Gastrocnemius medialis (tissue), 4 donors: ENCODE results near the gene SPEN.

ENCODE experiments used
- POLR2A ChIP-seq, 2 donors: fragments of 450-650 bp; IDR thresholded peaks; one replicate each; pipeline ENCODE4 v1.6.1; 2017; ENCODE audit warnings: antibody characterized with exemption in 2 of 2, mild to moderate bottlenecking in 2 of 2, moderate library complexity in 2 of 2
- TF ChIP-seq, protein P1 (sequence below), 5 experiments: fragments of 450-650 bp in 3 of 5; fragments of 200-600 bp in 2 of 5; sonication (generic) in 2 of 5; IDR thresholded peaks in 4 of 5; conservative IDR thresholded peaks in 1 of 5; 1 replicate in 4 of 5; 2 replicates in 1 of 5; pipeline ENCODE4 v1.5.1; 2016 to 2019; ENCODE audit warnings: antibody characterized with exemption in 5 of 5, mild to moderate bottlenecking in 3 of 5, moderate library complexity in 3 of 5

DNA sequence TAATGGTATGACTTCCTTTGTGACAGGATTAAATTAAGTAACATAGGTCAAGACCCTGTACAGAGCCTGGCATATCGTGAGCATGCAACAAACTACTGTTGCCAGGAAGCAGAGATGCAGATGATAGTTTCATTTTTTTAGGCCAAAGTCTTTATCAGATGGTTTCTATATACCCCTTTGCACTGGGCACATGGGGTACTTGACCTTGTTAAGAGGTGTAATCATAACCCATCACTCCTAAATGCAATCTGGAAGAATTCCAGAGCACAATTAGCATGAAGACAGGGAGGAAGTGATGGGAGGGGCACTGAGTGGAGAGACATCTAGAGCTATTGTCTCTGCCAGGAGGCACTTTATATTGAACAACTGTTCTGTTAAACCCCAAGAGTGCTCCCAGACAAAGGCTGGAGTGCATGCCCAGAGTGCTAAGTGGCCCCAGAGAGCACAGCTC, 106.3 kb downstream of the SPEN start:
- TF ChIP-seq, protein P1, sequence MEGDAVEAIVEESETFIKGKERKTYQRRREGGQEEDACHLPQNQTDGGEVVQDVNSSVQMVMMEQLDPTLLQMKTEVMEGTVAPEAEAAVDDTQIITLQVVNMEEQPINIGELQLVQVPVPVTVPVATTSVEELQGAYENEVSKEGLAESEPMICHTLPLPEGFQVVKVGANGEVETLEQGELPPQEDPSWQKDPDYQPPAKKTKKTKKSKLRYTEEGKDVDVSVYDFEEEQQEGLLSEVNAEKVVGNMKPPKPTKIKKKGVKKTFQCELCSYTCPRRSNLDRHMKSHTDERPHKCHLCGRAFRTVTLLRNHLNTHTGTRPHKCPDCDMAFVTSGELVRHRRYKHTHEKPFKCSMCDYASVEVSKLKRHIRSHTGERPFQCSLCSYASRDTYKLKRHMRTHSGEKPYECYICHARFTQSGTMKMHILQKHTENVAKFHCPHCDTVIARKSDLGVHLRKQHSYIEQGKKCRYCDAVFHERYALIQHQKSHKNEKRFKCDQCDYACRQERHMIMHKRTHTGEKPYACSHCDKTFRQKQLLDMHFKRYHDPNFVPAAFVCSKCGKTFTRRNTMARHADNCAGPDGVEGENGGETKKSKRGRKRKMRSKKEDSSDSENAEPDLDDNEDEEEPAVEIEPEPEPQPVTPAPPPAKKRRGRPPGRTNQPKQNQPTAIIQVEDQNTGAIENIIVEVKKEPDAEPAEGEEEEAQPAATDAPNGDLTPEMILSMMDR (IDR thresholded peaks at IDR 0.05 in 4 of 5, conservative IDR thresholded peaks at IDR 0.05 in 1 of 5) = no peak
- TF ChIP-seq POLR2A (IDR thresholded peaks at IDR 0.05) = no peak
